ENCODE data around the gene DLX2. TPM values are rescaled to one million over a fixed set of nuclear protein-coding genes. Genes with fewer than 3 reads are reported as not detected.
"Not testable (repeated sequence)": the region's sequence is repeated elsewhere in the genome, so short reads cannot be mapped to it uniquely, and the experiment has no call there.

DLX2 gene
- total and polyA plus RNA-seq, 5 donors from 2014 or later = 0.47 TPM; not detected in 4

DNA sequence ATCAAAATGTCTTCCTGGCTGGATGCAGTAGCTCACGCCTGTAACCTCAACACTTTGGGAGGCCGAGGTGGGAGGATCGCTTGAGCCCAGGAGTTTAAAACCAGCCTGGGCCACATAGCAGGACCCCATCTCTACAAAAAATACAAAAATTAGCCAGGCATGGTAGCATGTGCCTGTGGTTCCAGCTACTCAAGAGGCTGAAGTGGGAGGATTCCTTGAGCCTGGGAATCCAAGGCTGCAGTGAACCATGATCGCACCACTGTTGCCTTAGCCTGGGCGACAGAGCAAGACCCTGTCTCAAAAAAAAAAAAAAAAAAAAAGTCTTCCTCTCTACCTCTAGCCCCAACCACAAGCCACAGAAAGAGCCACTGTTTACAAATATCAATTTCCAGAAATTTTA, 42.6 kb downstream of the DLX2 start:
- H3K9me3 ChIP-seq (ENCODE audit: control insufficient read depth in 2 of 2, low read length in 2 of 2); H3K4me1 ChIP-seq (ENCODE audit: control insufficient read depth, insufficient read depth, low read length, poor library complexity, severe bottlenecking); H3K4me1 Mint-ChIP-seq; H3K27me3 Mint-ChIP-seq; H3K27ac ChIP-seq (ENCODE audit: insufficient read depth, low read length, poor library complexity, severe bottlenecking); ATAC-seq (ENCODE audit: low read depth in 2 of 2); H3K27ac Mint-ChIP-seq; DNase-seq; H3K27me3 ChIP-seq (ENCODE audit: control insufficient read depth, insufficient read depth, low read length); H3K9me3 Mint-ChIP-seq; H3K4me3 Mint-ChIP-seq; H3K36me3 ChIP-seq (ENCODE audit: control insufficient read depth, insufficient read depth, low read length); H3K4me3 ChIP-seq (ENCODE audit: low read depth, low read length): not testable (repeated sequence)
- H3K36me3 Mint-ChIP-seq = peaks cover 16% of the 10 kb centered on the region

- H3K9me3 ChIP-seq (ENCODE audit: control insufficient read depth in 2 of 2, low read length in 2 of 2) = no peaks in the 10 kb centered on the region
- no peak overlapping the region for H3K27ac ChIP-seq (ENCODE audit: insufficient read depth, low read length, poor library complexity, severe bottlenecking)
- H3K27me3 Mint-ChIP-seq = no peaks in the 10 kb centered on the region
- no peaks in the 10 kb centered on the region for H3K27me3 ChIP-seq (ENCODE audit: control insufficient read depth, insufficient read depth, low read length)
- H3K4me1 Mint-ChIP-seq = no peaks in the 10 kb centered on the region
- no peaks in the 10 kb centered on the region for H3K4me1 ChIP-seq (ENCODE audit: control insufficient read depth, insufficient read depth, low read length, poor library complexity, severe bottlenecking)
- DNase-seq (no peak), ATAC-seq (ENCODE audit: low read depth in 2 of 2) (no peak)
- H3K4me3 Mint-ChIP-seq = no peak overlapping the region
- peaks cover 13% of the 10 kb centered on the region for H3K36me3 Mint-ChIP-seq
- no peaks in the 10 kb centered on the region for H3K9me3 Mint-ChIP-seq
- H3K27ac Mint-ChIP-seq = no peak overlapping the region
- H3K4me3 ChIP-seq (ENCODE audit: low read depth, low read length) = no peak overlapping the region
- no peaks in the 10 kb centered on the region for H3K36me3 ChIP-seq (ENCODE audit: control insufficient read depth, insufficient read depth, low read length)
Measured at GRCh38 chr2:172058660-172059059, 44.0 kb downstream of the DLX2 start.

DNA sequence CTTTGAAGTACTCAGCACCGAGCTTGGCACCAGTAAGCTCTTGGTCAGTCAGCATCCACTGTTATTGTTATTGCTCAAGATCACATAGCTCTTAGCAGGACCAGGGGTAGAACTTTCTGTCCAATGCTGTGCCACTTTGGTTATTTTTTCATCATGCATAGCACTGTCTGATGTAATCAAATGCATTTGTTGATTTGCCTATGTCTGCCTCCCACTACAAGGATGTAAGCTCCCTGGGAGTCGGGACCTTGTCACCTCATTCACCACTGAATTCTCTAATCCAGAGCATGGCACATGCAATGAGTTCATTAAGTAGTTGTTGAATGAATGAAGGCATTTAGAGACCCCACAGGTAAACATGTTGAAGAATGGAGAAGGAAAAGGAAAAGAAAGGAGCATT, 46.4 kb downstream of the DLX2 start:
- H3K9me3 Mint-ChIP-seq = no peaks in the 10 kb centered on the region
- DNase-seq = no peak

DNA sequence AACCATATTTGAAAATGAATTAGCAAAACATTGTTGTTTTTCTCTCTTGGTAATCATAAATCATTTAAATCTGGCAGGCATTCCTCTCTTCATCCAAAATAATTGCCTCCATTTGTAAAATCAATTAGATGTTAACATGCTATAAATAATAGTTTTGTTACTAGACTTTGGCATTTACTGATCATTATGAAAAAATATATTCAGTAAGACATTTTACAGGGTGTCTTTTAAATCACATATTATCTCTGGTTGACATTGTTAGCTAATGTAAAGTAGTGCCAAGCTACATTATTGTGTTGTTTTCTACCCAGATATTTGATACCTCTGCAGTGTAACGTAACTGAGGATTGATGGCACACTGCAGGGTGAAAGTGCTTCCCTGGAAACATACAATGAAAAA, 49.2 kb downstream of the DLX2 start:
- H3K9me3 Mint-ChIP-seq = no peaks in the 10 kb centered on the region
- no peak overlapping the region for H3K4me3 Mint-ChIP-seq
- no peak overlapping the region for H3K27ac ChIP-seq (ENCODE audit: insufficient read depth, low read length, poor library complexity, severe bottlenecking)
- no peaks in the 10 kb centered on the region for H3K4me1 ChIP-seq (ENCODE audit: control insufficient read depth, insufficient read depth, low read length, poor library complexity, severe bottlenecking)
- no peak for ATAC-seq (ENCODE audit: low read depth in 2 of 2)
- no peak overlapping the region for H3K4me3 ChIP-seq (ENCODE audit: low read depth, low read length)
- no peak for DNase-seq
- H3K27me3 ChIP-seq (ENCODE audit: control insufficient read depth, insufficient read depth, low read length) = no peaks in the 10 kb centered on the region
- H3K4me1 Mint-ChIP-seq = no peaks in the 10 kb centered on the region
- H3K36me3 ChIP-seq (ENCODE audit: control insufficient read depth, insufficient read depth, low read length) = no peaks in the 10 kb centered on the region
- H3K9me3 ChIP-seq (ENCODE audit: control insufficient read depth in 2 of 2, low read length in 2 of 2) = no peaks in the 10 kb centered on the region
- no peak overlapping the region for H3K27ac Mint-ChIP-seq
- H3K36me3 Mint-ChIP-seq = no peaks in the 10 kb centered on the region
- no peaks in the 10 kb centered on the region for H3K27me3 Mint-ChIP-seq

More for the DNA sequence above, 46.4 kb downstream of the DLX2 start:
- H3K4me1 ChIP-seq (ENCODE audit: control insufficient read depth, insufficient read depth, low read length, poor library complexity, severe bottlenecking) = no peaks in the 10 kb centered on the region
- no peaks in the 10 kb centered on the region for H3K27me3 ChIP-seq (ENCODE audit: control insufficient read depth, insufficient read depth, low read length)
- H3K36me3 Mint-ChIP-seq = no peaks in the 10 kb centered on the region
- no peaks in the 10 kb centered on the region for H3K27me3 Mint-ChIP-seq
- H3K4me3 ChIP-seq (ENCODE audit: low read depth, low read length) = no peak overlapping the region
- no peaks in the 10 kb centered on the region for H3K36me3 ChIP-seq (ENCODE audit: control insufficient read depth, insufficient read depth, low read length)
- no peaks in the 10 kb centered on the region for H3K9me3 ChIP-seq (ENCODE audit: control insufficient read depth in 2 of 2, low read length in 2 of 2)
- H3K27ac ChIP-seq (ENCODE audit: insufficient read depth, low read length, poor library complexity, severe bottlenecking) = no peak overlapping the region
- no peak overlapping the region for H3K27ac Mint-ChIP-seq
- ATAC-seq (ENCODE audit: low read depth in 2 of 2) = no peak
- H3K4me3 Mint-ChIP-seq = no peak overlapping the region
- H3K4me1 Mint-ChIP-seq = no peaks in the 10 kb centered on the region

GRCh38 chr2:172052000-172052983, 50.4 kb downstream of the DLX2 start:
- H3K27me3 ChIP-seq (ENCODE audit: control insufficient read depth, insufficient read depth, low read length) = no peaks in the 10 kb centered on the region
- H3K4me3 ChIP-seq (ENCODE audit: low read depth, low read length) = no peak overlapping the region
- H3K4me1 ChIP-seq (ENCODE audit: control insufficient read depth, insufficient read depth, low read length, poor library complexity, severe bottlenecking) = no peaks in the 10 kb centered on the region
- no peak overlapping the region for H3K27ac ChIP-seq (ENCODE audit: insufficient read depth, low read length, poor library complexity, severe bottlenecking)
- Mint-ChIP-seq H3K9me3 (no peaks in the 10 kb centered on the region), H3K36me3 (no peaks in the 10 kb centered on the region), H3K4me1 (no peaks in the 10 kb centered on the region), H3K27ac (no peak overlapping the region), H3K27me3 (no peaks in the 10 kb centered on the region), H3K4me3 (no peak overlapping the region)
- H3K9me3 ChIP-seq (ENCODE audit: control insufficient read depth in 2 of 2, low read length in 2 of 2) = no peaks in the 10 kb centered on the region
- ATAC-seq (ENCODE audit: low read depth in 2 of 2) (no peak), DNase-seq (no peak)
- no peaks in the 10 kb centered on the region for H3K36me3 ChIP-seq (ENCODE audit: control insufficient read depth, insufficient read depth, low read length)

DNA sequence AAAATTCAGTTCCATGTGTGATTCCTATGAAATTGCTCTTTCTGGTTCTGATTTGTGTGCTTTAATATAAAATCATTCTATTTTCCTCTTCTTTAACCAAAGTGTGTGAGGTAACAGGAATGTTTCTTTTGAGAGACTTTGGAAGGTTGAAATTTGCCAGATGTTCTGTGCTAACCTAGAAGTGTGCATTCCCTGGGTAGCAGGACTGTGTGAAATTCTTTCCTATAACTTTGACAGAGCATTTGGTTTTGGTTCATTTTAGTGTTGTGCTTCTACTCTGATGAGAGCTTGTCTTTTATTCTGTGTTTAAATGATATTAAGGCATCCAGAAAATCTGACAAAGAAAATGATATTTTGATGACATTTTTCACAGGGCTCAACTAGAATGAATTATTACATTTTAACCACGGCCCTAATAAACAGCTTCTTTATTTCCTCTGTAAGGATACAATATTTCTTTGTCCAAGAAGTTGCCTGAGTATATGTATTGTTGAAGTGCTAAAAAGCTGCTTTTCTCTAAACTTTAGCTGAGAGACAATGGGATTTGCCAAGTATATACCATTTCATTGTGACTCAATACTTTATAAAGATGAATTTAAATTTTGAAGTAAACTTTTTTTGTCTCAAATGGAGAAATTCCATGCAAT, 52.1 kb downstream of the DLX2 start:
- ATAC-seq (ENCODE audit: low read depth in 2 of 2) = no peak
- peaks cover 0 to 4% (median 1%) of the 10 kb centered on the region in 4 donors for H3K4me1 Mint-ChIP-seq

DNA sequence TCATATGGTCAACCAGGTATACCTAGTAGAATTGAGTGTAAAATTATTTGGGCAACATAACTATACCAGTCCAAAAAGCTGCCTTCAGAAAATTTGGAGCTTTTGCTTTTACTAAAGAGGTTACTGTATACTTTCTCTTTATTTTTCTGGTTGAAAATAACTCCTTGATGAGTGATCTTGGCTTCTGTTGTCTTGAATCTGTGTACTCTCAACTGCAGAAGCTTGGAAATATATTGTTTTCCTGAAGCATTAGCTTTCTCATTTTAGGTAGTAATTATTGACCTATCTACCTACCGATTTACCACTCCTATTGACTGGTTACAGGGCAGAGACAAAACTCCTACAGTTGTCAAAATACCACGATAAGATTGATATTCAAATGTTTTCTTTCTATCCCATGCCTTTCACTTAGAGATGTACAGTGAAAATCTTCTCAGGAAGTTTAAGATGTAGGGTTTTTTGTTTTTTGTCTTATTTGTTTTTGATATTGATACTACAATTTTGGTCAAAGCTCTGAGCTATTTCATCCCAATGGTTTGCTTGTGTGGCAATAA, 53.1 kb downstream of the DLX2 start:
- Mint-ChIP-seq H3K27ac (no peak overlapping the region), H3K36me3 (no peaks in the 10 kb centered on the region), H3K4me1 (peaks cover 0 to 4% (median 1%) of the 10 kb centered on the region in 4 donors), H3K9me3 (no peaks in the 10 kb centered on the region), H3K27me3 (no peaks in the 10 kb centered on the region), H3K4me3 (no peak overlapping the region)
- no peaks in the 10 kb centered on the region for H3K36me3 ChIP-seq (ENCODE audit: control insufficient read depth, insufficient read depth, low read length)
- H3K4me1 ChIP-seq (ENCODE audit: control insufficient read depth, insufficient read depth, low read length, poor library complexity, severe bottlenecking) = no peaks in the 10 kb centered on the region
- no peaks in the 10 kb centered on the region for H3K9me3 ChIP-seq (ENCODE audit: control insufficient read depth in 2 of 2, low read length in 2 of 2)
- no peak for ATAC-seq (ENCODE audit: low read depth in 2 of 2)
- H3K27ac ChIP-seq (ENCODE audit: insufficient read depth, low read length, poor library complexity, severe bottlenecking) = no peak overlapping the region
- H3K4me3 ChIP-seq (ENCODE audit: low read depth, low read length) = no peak overlapping the region
- H3K27me3 ChIP-seq (ENCODE audit: control insufficient read depth, insufficient read depth, low read length) = no peaks in the 10 kb centered on the region
- no peak for DNase-seq

More for the DNA sequence above, 52.1 kb downstream of the DLX2 start:
- Histone ChIP-seq H3K9me3 (ENCODE audit: control insufficient read depth in 2 of 2, low read length in 2 of 2) (no peaks in the 10 kb centered on the region), H3K27me3 (ENCODE audit: control insufficient read depth, insufficient read depth, low read length) (no peaks in the 10 kb centered on the region), H3K36me3 (ENCODE audit: control insufficient read depth, insufficient read depth, low read length) (no peaks in the 10 kb centered on the region), H3K4me1 (ENCODE audit: control insufficient read depth, insufficient read depth, low read length, poor library complexity, severe bottlenecking) (no peaks in the 10 kb centered on the region), H3K27ac (ENCODE audit: insufficient read depth, low read length, poor library complexity, severe bottlenecking) (no peak overlapping the region), H3K4me3 (ENCODE audit: low read depth, low read length) (no peak overlapping the region)
- Mint-ChIP-seq H3K36me3 (no peaks in the 10 kb centered on the region), H3K9me3 (no peaks in the 10 kb centered on the region), H3K4me3 (no peak overlapping the region), H3K27ac (no peak overlapping the region), H3K27me3 (no peaks in the 10 kb centered on the region)
- DNase-seq = no peak

All from CD4-positive, CD25-positive, alpha-beta regulatory T cell (primary cell).